Upper lobe of left lung (tissue), 4 donors: ENCODE data around the gene ADAMTS7.

Experiments used
- EP300 ChIP-seq, 4 donors: sonication (generic); formaldehyde crosslinking; IDR thresholded peaks; one replicate each; pipeline ENCODE4 v1.5.1; 2017; ENCODE audit warnings: antibody characterized with exemption in 4 of 4, control low read depth in 2 of 4
- TF ChIP-seq, protein P1 (sequence below), 6 experiments: fragments of 450-650 bp in 4 of 6; fragments of 200-600 bp in 2 of 6; sonication (generic) in 2 of 6; IDR thresholded peaks; one replicate each; pipeline ENCODE4 v1.5.1; 2016 to 2019; ENCODE audit warnings: antibody characterized with exemption in 6 of 6

GRCh38 chr15:78854833-78855372, 43.6 kb upstream of the ADAMTS7 start:
- TF ChIP-seq, protein P1, sequence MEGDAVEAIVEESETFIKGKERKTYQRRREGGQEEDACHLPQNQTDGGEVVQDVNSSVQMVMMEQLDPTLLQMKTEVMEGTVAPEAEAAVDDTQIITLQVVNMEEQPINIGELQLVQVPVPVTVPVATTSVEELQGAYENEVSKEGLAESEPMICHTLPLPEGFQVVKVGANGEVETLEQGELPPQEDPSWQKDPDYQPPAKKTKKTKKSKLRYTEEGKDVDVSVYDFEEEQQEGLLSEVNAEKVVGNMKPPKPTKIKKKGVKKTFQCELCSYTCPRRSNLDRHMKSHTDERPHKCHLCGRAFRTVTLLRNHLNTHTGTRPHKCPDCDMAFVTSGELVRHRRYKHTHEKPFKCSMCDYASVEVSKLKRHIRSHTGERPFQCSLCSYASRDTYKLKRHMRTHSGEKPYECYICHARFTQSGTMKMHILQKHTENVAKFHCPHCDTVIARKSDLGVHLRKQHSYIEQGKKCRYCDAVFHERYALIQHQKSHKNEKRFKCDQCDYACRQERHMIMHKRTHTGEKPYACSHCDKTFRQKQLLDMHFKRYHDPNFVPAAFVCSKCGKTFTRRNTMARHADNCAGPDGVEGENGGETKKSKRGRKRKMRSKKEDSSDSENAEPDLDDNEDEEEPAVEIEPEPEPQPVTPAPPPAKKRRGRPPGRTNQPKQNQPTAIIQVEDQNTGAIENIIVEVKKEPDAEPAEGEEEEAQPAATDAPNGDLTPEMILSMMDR (IDR thresholded peaks at IDR 0.05) = no peak
- TF ChIP-seq EP300 (IDR thresholded peaks at IDR 0.05) = no peak
